SK-N-SH (cell line): ENCODE data around the gene RPL29. TPM values are rescaled to one million over a fixed set of nuclear protein-coding genes. Genes with fewer than 3 reads are reported as not detected.

Experiments used
- CTCF ChIA-PET: fragments of 300-600, 350-600 bp; formaldehyde crosslinking; extraction: SDS; loops from one replicate; lab custom pipeline; 2021; lab: Yijun Ruan, JAX
- POLR2A ChIA-PET: fragments of 350-600 bp; sonication (Branson Sonifier 250); formaldehyde crosslinking; extraction: SDS; loops from one replicate; lab custom pipeline; 2020; ENCODE audit warnings: antibody characterized with exemption, inconsistent platforms; lab: Yijun Ruan, JAX
- DNase-seq: peaks from one replicate; pipeline ENCODE4 v3.0.0; 2012
- H2AFZ ChIP-seq: fragments of 200-600 bp; sonication (generic); 2 replicates; pipeline ENCODE4 v1.8.1; 2016; ENCODE audit warnings: antibody characterized with exemption, mild to moderate bottlenecking, low read depth
- H3F3A ChIP-seq: fragments of 200-600 bp; sonication (generic); replicated peaks from 2 replicates; pipeline ENCODE3; 2016; ENCODE audit warnings: antibody characterized with exemption, mild to moderate bottlenecking; ENCODE audit not compliant: insufficient read depth
- H3K27ac ChIP-seq, 2 experiments: fragments of 200-500 bp in 1 of 2; fragments of 200-600 bp in 1 of 2; sonication (Bioruptor generic) in 1 of 2; sonication (generic), shearing (Covaris generic) in 1 of 2; 2 replicates each; pipeline versions ENCODE4 v1.5.1 to v1.6.1; 2014 to 2016; ENCODE audit warnings: low read depth in 2 of 2, inconsistent platforms in 1 of 2, low read length in 1 of 2, mild to moderate bottlenecking in 1 of 2, mixed read lengths in 1 of 2
- H3K27me3 ChIP-seq: fragments of 200-600 bp; sonication (generic), shearing (Covaris generic); 2 replicates; pipeline ENCODE4 v1.6.1; 2016; ENCODE audit warnings: mixed run types; ENCODE audit not compliant: insufficient read depth
- H3K36me3 ChIP-seq, 2 experiments: fragments of 200-500 bp in 1 of 2; fragments of 200-600 bp in 1 of 2; sonication (Bioruptor generic) in 1 of 2; sonication (generic) in 1 of 2; replicated peaks in 1 of 2; 2 replicates each; pipeline versions ENCODE3 to v1.5.1; 2014 to 2016; ENCODE audit warnings: low read length in 1 of 2, mild to moderate bottlenecking in 1 of 2; ENCODE audit not compliant: insufficient read depth in 2 of 2, control insufficient read depth in 1 of 2
- H3K4me1 ChIP-seq, 2 experiments: fragments of 200-500 bp in 1 of 2; fragments of 200-600 bp in 1 of 2; sonication (Bioruptor generic) in 1 of 2; sonication (generic), shearing (Covaris generic) in 1 of 2; 2 replicates each; pipeline versions ENCODE4 v1.5.1 to v1.6.1; 2014 to 2016; ENCODE audit warnings: low read depth in 1 of 2, low read length in 1 of 2, mixed run types in 1 of 2; ENCODE audit not compliant: insufficient read depth in 2 of 2, control insufficient read depth in 1 of 2
- H3K4me2 ChIP-seq: fragments of 200-600 bp; sonication (generic), shearing (Covaris generic); 2 replicates; pipeline ENCODE4 v1.6.1; 2017; ENCODE audit warnings: mixed run types
- H3K4me3 ChIP-seq, 2 experiments: fragments of 200-500 bp in 1 of 2; fragments of 200-600 bp in 1 of 2; sonication (Bioruptor generic) in 1 of 2; sonication (generic), shearing (Covaris generic) in 1 of 2; 2 replicates each; pipeline versions ENCODE4 v1.5.1 to v1.8.1; 2014 to 2016; ENCODE audit warnings: low read depth in 2 of 2, inconsistent platforms in 1 of 2, low read length in 1 of 2, mild to moderate bottlenecking in 1 of 2, mixed read lengths in 1 of 2, moderate library complexity in 1 of 2
- H3K79me2 ChIP-seq: fragments of 200-600 bp; sonication (generic); 2 replicates; pipeline ENCODE4 v1.8.1; 2017; ENCODE audit warnings: mild to moderate bottlenecking; ENCODE audit not compliant: insufficient read depth
- H3K9ac ChIP-seq: fragments of 200-600 bp; sonication (generic); 2 replicates; pipeline ENCODE4 v1.6.1; 2017; ENCODE audit warnings: mixed run types
- H3K9me2 ChIP-seq: fragments of 200-600 bp; sonication (generic); 2 replicates; pipeline ENCODE4 v1.6.1; 2017; ENCODE audit warnings: mixed run types
- H3K9me3 ChIP-seq: fragments of 200-600 bp; sonication (generic); 2 replicates; pipeline ENCODE4 v1.6.1; 2017; ENCODE audit warnings: mixed run types, mild to moderate bottlenecking, moderate library complexity
- H4K20me1 ChIP-seq: fragments of 200-600 bp; sonication (generic); 2 replicates; pipeline ENCODE4 v1.6.1; 2017; ENCODE audit warnings: mild to moderate bottlenecking, mixed run types; ENCODE audit not compliant: insufficient read depth
- GABPA ChIP-seq: IDR thresholded peaks from 2 replicates; pipeline ENCODE4 v1.4.0; 2012; ENCODE audit warnings: low read depth, mild to moderate bottlenecking
- RAD21 ChIP-seq: IDR thresholded peaks from 2 replicates; pipeline ENCODE4 v1.6.1; 2012; ENCODE audit warnings: mild to moderate bottlenecking, low read length
- RCOR1 ChIP-seq: fragments of 150-350 bp; IDR thresholded peaks from 2 replicates; pipeline ENCODE4 v1.6.1; 2017; ENCODE audit warnings: antibody characterized with exemption, low read length
- SIN3A ChIP-seq: IDR thresholded peaks from 2 replicates; pipeline ENCODE4 v1.6.1; 2012; ENCODE audit warnings: low read depth, mild to moderate bottlenecking, low read length, moderate library complexity, borderline replicate concordance
- TCF12 ChIP-seq: IDR thresholded peaks from 2 replicates; pipeline ENCODE4 v1.4.0; 2012
- WGBS: methylation state at CpG from one replicate; pipeline ENCODE4 v1.1.6; 2017; ENCODE audit warnings: low lambda C conversion rate; 5-methylcytosine and 5-hydroxymethylcytosine counted together
- polyA plus RNA-seq, 3 experiments: library from polyadenylated mRNA; depleted of rRNA; stranded (reverse); fragments of >200 nt; gene quantifications; 2 replicates each; pipeline ENCODE4 v1.2.3, GENCODE V29; 2012
- TF ChIP-seq, protein P1 (sequence below): IDR thresholded peaks from 2 replicates; pipeline ENCODE4 v1.4.0; 2012; ENCODE audit warnings: low read depth, borderline replicate concordance
- TF ChIP-seq, protein P2 (sequence below): IDR thresholded peaks from 2 replicates; pipeline ENCODE4 v1.6.1; 2012; ENCODE audit warnings: mild to moderate bottlenecking, low read depth, low read length, moderate library complexity
- TF ChIP-seq, protein P3 (sequence below): fragments of 200-600 bp; sonication (generic); IDR thresholded peaks from 2 replicates; pipeline ENCODE4 v1.6.1; 2017; ENCODE audit warnings: antibody characterized with exemption, mild to moderate bottlenecking, moderate library complexity

The RPL29 gene
- polyA plus RNA-seq, 1 of the 3 experiments (the other 2 are of a cell fraction) = 3,173 TPM

DNA sequence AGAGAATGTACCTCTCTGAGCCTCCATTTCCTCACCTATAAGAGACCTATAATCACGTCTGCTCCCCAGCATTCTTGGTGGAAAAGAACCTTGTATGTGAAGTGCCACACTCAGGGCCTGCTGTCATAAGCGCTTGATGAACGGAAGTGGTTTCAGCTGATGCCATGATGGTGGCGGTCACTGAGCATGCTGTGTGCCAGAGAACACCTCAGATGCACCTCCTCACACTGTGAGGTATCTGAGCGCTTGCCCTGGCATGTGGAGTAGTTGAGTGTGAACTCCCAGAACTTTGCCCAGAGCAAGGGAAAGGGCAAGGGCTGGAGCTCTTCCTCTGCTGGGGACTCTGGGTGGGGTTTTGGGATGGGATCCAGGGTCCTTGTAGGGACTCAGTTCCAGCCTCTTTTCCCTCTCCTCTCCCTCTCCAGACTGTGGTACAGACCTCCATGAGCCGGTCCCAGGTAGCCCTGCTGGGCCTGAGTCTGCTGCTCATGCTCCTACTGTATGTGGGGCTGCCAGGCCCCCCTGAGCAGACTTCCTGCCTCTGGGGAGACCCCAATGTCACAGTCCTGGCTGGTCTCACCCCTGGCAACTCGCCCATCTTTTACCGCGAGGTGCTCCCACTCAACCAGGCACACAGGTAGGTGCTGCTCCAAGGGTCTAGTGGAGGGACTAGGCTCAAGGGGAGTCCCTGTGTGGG is 18.1 kb downstream of the RPL29 start:
- no peak overlapping the region for H3K4me3 ChIP-seq
- ChIA-PET POLR2A (interaction anchor here (1.1 kb wide), 1 partner anchor 18 kb away, joined by 3 read pairs; the partner anchor contains the start of gene RPL29), CTCF (interaction anchor here (0.9 to 1.5 kb wide), 4 partner anchors 9 to 35 kb away, joined by 3 to 4 read pairs (median 4); partner anchors contain the start of gene PARP3)
- H3K4me2 ChIP-seq = no peak overlapping the region
- H3K27me3 ChIP-seq = no peaks in the 10 kb centered on the region
- no peaks in the 10 kb centered on the region for H3K9me3 ChIP-seq
- no peak overlapping the region; a peak in 1 of 4 replicates for H3K27ac ChIP-seq
- no peaks in the 10 kb centered on the region for H4K20me1 ChIP-seq
- H3K36me3 ChIP-seq = peaks cover 0 to 5% of the 10 kb centered on the region in 2 experiments
- H3K79me2 ChIP-seq = peaks cover 37% of the 10 kb centered on the region
- no peaks in the 10 kb centered on the region for H3K9me2 ChIP-seq
- H3K9ac ChIP-seq = no peak overlapping the region
- peaks cover 24% of the 10 kb centered on the region for H3F3A ChIP-seq
- WGBS = 98% methylated on average over 8 of the region's 9 CpGs
- TF ChIP-seq, protein P1, sequence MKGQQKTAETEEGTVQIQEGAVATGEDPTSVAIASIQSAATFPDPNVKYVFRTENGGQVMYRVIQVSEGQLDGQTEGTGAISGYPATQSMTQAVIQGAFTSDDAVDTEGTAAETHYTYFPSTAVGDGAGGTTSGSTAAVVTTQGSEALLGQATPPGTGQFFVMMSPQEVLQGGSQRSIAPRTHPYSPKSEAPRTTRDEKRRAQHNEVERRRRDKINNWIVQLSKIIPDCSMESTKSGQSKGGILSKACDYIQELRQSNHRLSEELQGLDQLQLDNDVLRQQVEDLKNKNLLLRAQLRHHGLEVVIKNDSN = no peak
- no peak for TF ChIP-seq TCF12
- no peak for TF ChIP-seq GABPA
- TF ChIP-seq SIN3A = no peak
- TF ChIP-seq, protein P2, sequence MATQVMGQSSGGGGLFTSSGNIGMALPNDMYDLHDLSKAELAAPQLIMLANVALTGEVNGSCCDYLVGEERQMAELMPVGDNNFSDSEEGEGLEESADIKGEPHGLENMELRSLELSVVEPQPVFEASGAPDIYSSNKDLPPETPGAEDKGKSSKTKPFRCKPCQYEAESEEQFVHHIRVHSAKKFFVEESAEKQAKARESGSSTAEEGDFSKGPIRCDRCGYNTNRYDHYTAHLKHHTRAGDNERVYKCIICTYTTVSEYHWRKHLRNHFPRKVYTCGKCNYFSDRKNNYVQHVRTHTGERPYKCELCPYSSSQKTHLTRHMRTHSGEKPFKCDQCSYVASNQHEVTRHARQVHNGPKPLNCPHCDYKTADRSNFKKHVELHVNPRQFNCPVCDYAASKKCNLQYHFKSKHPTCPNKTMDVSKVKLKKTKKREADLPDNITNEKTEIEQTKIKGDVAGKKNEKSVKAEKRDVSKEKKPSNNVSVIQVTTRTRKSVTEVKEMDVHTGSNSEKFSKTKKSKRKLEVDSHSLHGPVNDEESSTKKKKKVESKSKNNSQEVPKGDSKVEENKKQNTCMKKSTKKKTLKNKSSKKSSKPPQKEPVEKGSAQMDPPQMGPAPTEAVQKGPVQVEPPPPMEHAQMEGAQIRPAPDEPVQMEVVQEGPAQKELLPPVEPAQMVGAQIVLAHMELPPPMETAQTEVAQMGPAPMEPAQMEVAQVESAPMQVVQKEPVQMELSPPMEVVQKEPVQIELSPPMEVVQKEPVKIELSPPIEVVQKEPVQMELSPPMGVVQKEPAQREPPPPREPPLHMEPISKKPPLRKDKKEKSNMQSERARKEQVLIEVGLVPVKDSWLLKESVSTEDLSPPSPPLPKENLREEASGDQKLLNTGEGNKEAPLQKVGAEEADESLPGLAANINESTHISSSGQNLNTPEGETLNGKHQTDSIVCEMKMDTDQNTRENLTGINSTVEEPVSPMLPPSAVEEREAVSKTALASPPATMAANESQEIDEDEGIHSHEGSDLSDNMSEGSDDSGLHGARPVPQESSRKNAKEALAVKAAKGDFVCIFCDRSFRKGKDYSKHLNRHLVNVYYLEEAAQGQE = no peak
- DNase-seq = no peak
- no peak overlapping the region for H2AFZ ChIP-seq
- peaks cover 7 to 24% of the 10 kb centered on the region in 2 experiments for H3K4me1 ChIP-seq

DNA sequence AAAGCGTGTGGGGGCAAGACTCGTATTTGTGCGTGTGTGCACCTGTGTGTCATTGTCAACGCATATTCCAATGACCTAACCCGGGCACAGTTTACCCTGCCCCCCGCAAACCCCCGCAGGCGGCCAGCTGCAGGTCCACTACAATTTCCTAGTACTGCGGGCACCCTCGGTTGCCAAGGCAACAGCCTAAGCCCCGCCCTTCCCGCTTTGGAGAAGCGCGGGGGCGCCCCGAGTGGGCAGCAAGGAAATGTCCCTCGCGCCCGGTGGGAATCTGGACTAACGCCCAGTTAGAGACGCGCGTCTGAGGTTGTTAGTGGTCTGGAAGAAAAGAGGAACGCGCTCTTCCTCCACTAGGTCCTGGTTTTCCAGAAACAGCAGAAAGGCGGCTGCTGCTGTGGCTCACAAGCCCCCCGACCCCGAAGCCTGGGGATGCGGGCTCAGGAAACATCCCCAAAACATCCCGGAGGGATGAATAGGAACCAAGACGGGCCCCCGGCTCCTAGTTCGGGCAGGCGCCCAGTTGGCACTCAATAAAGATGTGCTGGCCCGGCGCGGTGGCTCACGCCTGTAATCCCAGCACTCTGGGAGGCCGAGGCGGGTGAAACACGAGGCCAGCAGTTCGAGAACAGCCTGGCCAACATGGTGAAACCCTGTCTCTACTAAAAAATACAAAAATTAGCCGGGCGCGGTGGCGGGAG is 19.7 kb downstream of the RPL29 start:
- Histone ChIP-seq H3K27me3 (no peaks in the 10 kb centered on the region), H3K4me2 (peak overlapping the region; percentile 100), H4K20me1 (no peaks in the 10 kb centered on the region), H3K36me3 (peaks cover 0 to 5% of the 10 kb centered on the region in 2 experiments), H3K79me2 (peaks cover 22% of the 10 kb centered on the region), H3K4me1 (peaks cover 7 to 23% of the 10 kb centered on the region in 2 experiments), H3K27ac (peak overlapping the region; percentile 30 to 90; a peak in 3 of 4 replicates), H3K9me2 (no peaks in the 10 kb centered on the region), H3K9ac (no peak overlapping the region), H3F3A (peaks cover 17% of the 10 kb centered on the region), H3K4me3 (peak overlapping the region; percentile 53 to 85), H2AFZ (0 out of 2 replicates have a peak overlapping the region, but pooled peaks have one; percentile 95), H3K9me3 (no peaks in the 10 kb centered on the region)
- ChIA-PET POLR2A (interaction anchor here (1.5 to 3.0 kb wide), 2 partner anchors 16 to 19 kb away, joined by 5 to 20 read pairs; partner anchors contain the start of gene RPL29), CTCF (interaction anchor here (0.7 to 5.1 kb wide), 7 partner anchors 7 to 167 kb away, joined by 3 to 84 read pairs (median 23); partner anchors contain the start of genes ACY1, PARP3 and RRP9)
- TF ChIP-seq GABPA (no peak), RAD21 (peak; percentile 41), RCOR1 (peak; percentile 69)
- TF ChIP-seq, protein P3, sequence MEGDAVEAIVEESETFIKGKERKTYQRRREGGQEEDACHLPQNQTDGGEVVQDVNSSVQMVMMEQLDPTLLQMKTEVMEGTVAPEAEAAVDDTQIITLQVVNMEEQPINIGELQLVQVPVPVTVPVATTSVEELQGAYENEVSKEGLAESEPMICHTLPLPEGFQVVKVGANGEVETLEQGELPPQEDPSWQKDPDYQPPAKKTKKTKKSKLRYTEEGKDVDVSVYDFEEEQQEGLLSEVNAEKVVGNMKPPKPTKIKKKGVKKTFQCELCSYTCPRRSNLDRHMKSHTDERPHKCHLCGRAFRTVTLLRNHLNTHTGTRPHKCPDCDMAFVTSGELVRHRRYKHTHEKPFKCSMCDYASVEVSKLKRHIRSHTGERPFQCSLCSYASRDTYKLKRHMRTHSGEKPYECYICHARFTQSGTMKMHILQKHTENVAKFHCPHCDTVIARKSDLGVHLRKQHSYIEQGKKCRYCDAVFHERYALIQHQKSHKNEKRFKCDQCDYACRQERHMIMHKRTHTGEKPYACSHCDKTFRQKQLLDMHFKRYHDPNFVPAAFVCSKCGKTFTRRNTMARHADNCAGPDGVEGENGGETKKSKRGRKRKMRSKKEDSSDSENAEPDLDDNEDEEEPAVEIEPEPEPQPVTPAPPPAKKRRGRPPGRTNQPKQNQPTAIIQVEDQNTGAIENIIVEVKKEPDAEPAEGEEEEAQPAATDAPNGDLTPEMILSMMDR = peak; percentile 37
- peak; percentile 89 for DNase-seq
- WGBS = 59% methylated on average over 37 of the region's 46 CpGs
